HCT116 (cell line): ENCODE data around the gene NFE2L2. TPM values are rescaled to one million over a fixed set of nuclear protein-coding genes. Genes with fewer than 3 reads are reported as not detected.

Experiments used
- ATAC-seq: fragments of 200-7000 bp; cut with Tn5 transposase; 2 replicates; pipeline ENCODE4 v1.9.1; 2020; ENCODE audit warnings: mild to moderate bottlenecking, moderate library complexity
- BruUV-seq: library from RNA; stranded (reverse); fragments of 400-500 nt; replicated peaks from 2 replicates; lab custom pipeline; 2021; lab: Mats Ljungman, UMichigan
- CTCF ChIA-PET: fragments of 300-600 bp; sonication (Branson Sonifier 250); formaldehyde crosslinking; loops from one replicate; lab custom pipeline; 2021; ENCODE audit warnings: antibody characterized with exemption; lab: Charles Lee
- POLR2A ChIA-PET: fragments of 300-600, 350-600 bp; sonication (Branson Sonifier 250); formaldehyde crosslinking; loops from one replicate; lab custom pipeline; 2021; ENCODE audit warnings: antibody characterized with exemption; lab: Charles Lee
- RAD21 ChIA-PET, 2 experiments: fragments of 300-600 bp; sonication (Branson Sonifier 250); formaldehyde crosslinking; loops; one replicate each; lab custom pipeline; 2023; ENCODE audit warnings: low total read pairs in 2 of 2; ENCODE audit not compliant: uncharacterized antibody in 2 of 2, unreplicated experiment in 2 of 2, low non-redundant PET in 1 of 2; lab: Charles Lee
- DNase-seq: peaks from one replicate; pipeline ENCODE4 v3.0.0-alpha.2; 2010; ENCODE audit warnings: low read depth, low spot score
- H2AFZ ChIP-seq: fragments of 200-600 bp; shearing (Covaris generic), sonication (generic); 2 replicates; pipeline ENCODE4 v1.6.1; 2017; ENCODE audit warnings: low read depth, mixed run types, mixed read lengths, antibody characterized with exemption, low read length; ENCODE audit not compliant: poor library complexity, severe bottlenecking
- H3K27ac ChIP-seq: 2 replicates; pipeline ENCODE4 v1.5.1; 2012; ENCODE audit warnings: low read depth, low read length
- H3K27me3 ChIP-seq: fragments of 200-600 bp; sonication (generic); 2 replicates; pipeline ENCODE4 v1.6.1; 2016; ENCODE audit warnings: mixed run types, low read length, mixed read lengths; ENCODE audit not compliant: insufficient read depth
- H3K36me3 ChIP-seq, 2 experiments: fragments of 200-500 bp in 1 of 2; fragments of 200-600 bp in 1 of 2; sonication (Bioruptor generic) in 1 of 2; sonication (generic) in 1 of 2; 2 replicates each; pipeline versions ENCODE4 v1.5.1 to v1.6.1; 2014 to 2016; ENCODE audit warnings: low read length in 2 of 2, inconsistent platforms in 1 of 2, mixed read lengths in 1 of 2, mixed run types in 1 of 2; ENCODE audit not compliant: insufficient read depth in 2 of 2, control insufficient read depth in 1 of 2
- H3K4me1 ChIP-seq, 2 experiments: fragments of 200-600 bp in 1 of 2; sonication (generic) in 1 of 2; 2 replicates each; pipeline versions ENCODE4 v1.5.1 to v1.6.1; 2012 to 2017; ENCODE audit warnings: low read length in 2 of 2, inconsistent platforms in 1 of 2, mild to moderate bottlenecking in 1 of 2, mixed read lengths in 1 of 2, mixed run types in 1 of 2, moderate library complexity in 1 of 2; ENCODE audit not compliant: insufficient read depth in 2 of 2, control insufficient read depth in 1 of 2
- H3K4me2 ChIP-seq: fragments of 200-600 bp; sonication (generic); 2 replicates; pipeline ENCODE4 v1.6.1; 2017; ENCODE audit warnings: mixed run types, low read length, mixed read lengths
- H3K4me3 ChIP-seq, 2 experiments: fragments of 200-600 bp in 1 of 2; sonication (generic) in 1 of 2; replicated peaks in 1 of 2; 2 replicates each; pipeline ENCODE4 v1.5.1; 2011 to 2016; ENCODE audit warnings: low read length in 2 of 2, control low read depth in 1 of 2, low read depth in 1 of 2, mild to moderate bottlenecking in 1 of 2, mixed read lengths in 1 of 2, mixed run types in 1 of 2
- H3K79me2 ChIP-seq: fragments of 200-600 bp; sonication (generic); 2 replicates; pipeline ENCODE4 v1.6.1; 2017; ENCODE audit warnings: mild to moderate bottlenecking, mixed run types, low read length, moderate library complexity, mixed read lengths; ENCODE audit not compliant: insufficient read depth
- H3K9ac ChIP-seq: fragments of 200-600 bp; sonication (generic); 2 replicates; pipeline ENCODE4 v1.6.1; 2016; ENCODE audit warnings: low read length, mixed read lengths
- H3K9me2 ChIP-seq: fragments of 200-600 bp; sonication (generic), shearing (Covaris generic); 2 replicates; pipeline ENCODE4 v1.6.1; 2017; ENCODE audit warnings: mixed run types, mild to moderate bottlenecking, moderate library complexity; ENCODE audit not compliant: insufficient read depth
- H3K9me3 ChIP-seq, 2 experiments: fragments of 200-500 bp in 1 of 2; fragments of 200-600 bp in 1 of 2; sonication (Bioruptor generic) in 1 of 2; sonication (generic) in 1 of 2; 2 replicates each; pipeline ENCODE4 v1.6.1; 2014 to 2017; ENCODE audit warnings: low read length in 2 of 2, mixed read lengths in 2 of 2, inconsistent platforms in 1 of 2, low read depth in 1 of 2, mild to moderate bottlenecking in 1 of 2, mixed run types in 1 of 2, moderate library complexity in 1 of 2; ENCODE audit not compliant: control insufficient read depth in 1 of 2, insufficient read depth in 1 of 2
- H4K20me1 ChIP-seq: fragments of 200-600 bp; sonication (generic), shearing (Covaris generic); 2 replicates; pipeline ENCODE4 v1.6.1; 2017; ENCODE audit warnings: mixed run types, mild to moderate bottlenecking, moderate library complexity; ENCODE audit not compliant: insufficient read depth
- EGR1 ChIP-seq: IDR thresholded peaks from 2 replicates; pipeline ENCODE4 v1.6.1; 2012; ENCODE audit warnings: low read depth
- EZH2phosphoT487 ChIP-seq: fragments of 200-600 bp; IDR thresholded peaks from 2 replicates; pipeline ENCODE4 v1.6.1; 2018; ENCODE audit warnings: antibody characterized with exemption, borderline replicate concordance
- JUND ChIP-seq: IDR thresholded peaks from 2 replicates; pipeline ENCODE4 v1.6.1; 2012
- MAX ChIP-seq: IDR thresholded peaks from 2 replicates; pipeline ENCODE4 v1.6.1; 2012
- POLR2A ChIP-seq: IDR thresholded peaks from 2 replicates; pipeline ENCODE4 v1.7.0; 2011; ENCODE audit warnings: borderline replicate concordance; ENCODE audit not compliant: insufficient read depth, insufficient read length; ENCODE audit errors: extremely low read depth
- SIN3A ChIP-seq: IDR thresholded peaks from 2 replicates; pipeline ENCODE4 v1.6.1; 2012; ENCODE audit warnings: low read depth
- SP1 ChIP-seq: IDR thresholded peaks from 2 replicates; pipeline ENCODE4 v1.6.1; 2012; ENCODE audit warnings: low read depth
- SRF ChIP-seq: IDR thresholded peaks from 2 replicates; pipeline ENCODE4 v1.6.1; 2012; ENCODE audit warnings: low read depth
- TCF7L2 ChIP-seq: IDR thresholded peaks from 2 replicates; pipeline ENCODE4 v1.7.0; 2011; ENCODE audit warnings: borderline replicate concordance, inconsistent platforms; ENCODE audit not compliant: insufficient read depth, insufficient read length; ENCODE audit errors: extremely low read depth
- ZNF274 ChIP-seq: fragments of 200-500 bp; sonication (Bioruptor generic); IDR thresholded peaks from 2 replicates; pipeline ENCODE4 v1.6.1; 2014; ENCODE audit warnings: mild to moderate bottlenecking, low read depth, low read length, inconsistent platforms
- intact Hi-C: fragments of 100-400 bp; cut with micrococcal nuclease; formaldehyde crosslinking; loops from 2 replicates; pipeline ENCODE4 v1.10.0; 2022
- total RNA-seq: library from RNA; stranded (reverse); gene quantifications from one replicate; pipeline ENCODE4 v1.2.1, GENCODE V29; 2021; ENCODE audit not compliant: unreplicated experiment
- TF ChIP-seq, protein P1 (sequence below): IDR thresholded peaks from 2 replicates; pipeline ENCODE4 v1.6.1; 2011; ENCODE audit warnings: mild to moderate bottlenecking, low read length, moderate library complexity; ENCODE audit not compliant: insufficient replicate concordance; ENCODE audit errors: extremely low read depth
- TF ChIP-seq, protein P2 (sequence below), 3 experiments: fragments of 200-600 bp in 1 of 3; sonication (generic) in 1 of 3; IDR thresholded peaks in 2 of 3; conservative IDR thresholded peaks in 1 of 3; 2 replicates each; pipeline ENCODE4 v1.5.1; 2012 to 2017; ENCODE audit warnings: low read depth in 2 of 3, low read length in 2 of 3, antibody characterized with exemption in 1 of 3, borderline replicate concordance in 1 of 3, control low read depth in 1 of 3, mild to moderate bottlenecking in 1 of 3, mixed read lengths in 1 of 3, mixed run types in 1 of 3, moderate library complexity in 1 of 3; ENCODE audit not compliant: insufficient read depth in 1 of 3

The NFE2L2 gene
- total RNA-seq, 1 experiment from 2014 or later: 106 TPM

- peak overlapping the region in 1 of 2 experiments; percentile 48; a peak in 2 of 4 replicates for H3K4me3 ChIP-seq
- ATAC-seq: peak; percentile 3; the same call in 1 of the 2 replicates
- no peak for DNase-seq
- H3K36me3 ChIP-seq: no peaks in the 10 kb centered on the region; a peak in 1 of 4 replicates
- peak overlapping the region; percentile 81 for H3K27ac ChIP-seq
- peak overlapping the region; percentile 59 for H3K9ac ChIP-seq
- no peak overlapping the region for H2AFZ ChIP-seq
- no peaks in the 10 kb centered on the region for H3K27me3 ChIP-seq
- peaks cover 100% of the 10 kb centered on the region for H3K79me2 ChIP-seq
- ChIA-PET POLR2A (interaction anchor here (1.0 to 1.5 kb wide), 3 partner anchors 22 to 78 kb away, joined by 3 to 5 read pairs (median 3); partner anchors contain the start of gene NFE2L2), CTCF (interaction anchor here (0.8 to 3.4 kb wide), 2 partner anchors 12 to 78 kb away, joined by 3 to 22 read pairs; no protein-coding TSS in a partner anchor), RAD21 (no interaction called here)
- no peaks in the 10 kb centered on the region for H4K20me1 ChIP-seq
- peaks cover 72 to 84% of the 10 kb centered on the region in 2 experiments for H3K4me1 ChIP-seq
- BruUV-seq: no TSS peak
- H3K4me2 ChIP-seq: peak overlapping the region; percentile 76
- no peak for TF ChIP-seq POLR2A
- TF ChIP-seq SIN3A: no peak
- no peak for TF ChIP-seq JUND
- no peak for TF ChIP-seq EGR1
- TF ChIP-seq TCF7L2: no peak
- no peak for TF ChIP-seq MAX
- TF ChIP-seq, protein P1, sequence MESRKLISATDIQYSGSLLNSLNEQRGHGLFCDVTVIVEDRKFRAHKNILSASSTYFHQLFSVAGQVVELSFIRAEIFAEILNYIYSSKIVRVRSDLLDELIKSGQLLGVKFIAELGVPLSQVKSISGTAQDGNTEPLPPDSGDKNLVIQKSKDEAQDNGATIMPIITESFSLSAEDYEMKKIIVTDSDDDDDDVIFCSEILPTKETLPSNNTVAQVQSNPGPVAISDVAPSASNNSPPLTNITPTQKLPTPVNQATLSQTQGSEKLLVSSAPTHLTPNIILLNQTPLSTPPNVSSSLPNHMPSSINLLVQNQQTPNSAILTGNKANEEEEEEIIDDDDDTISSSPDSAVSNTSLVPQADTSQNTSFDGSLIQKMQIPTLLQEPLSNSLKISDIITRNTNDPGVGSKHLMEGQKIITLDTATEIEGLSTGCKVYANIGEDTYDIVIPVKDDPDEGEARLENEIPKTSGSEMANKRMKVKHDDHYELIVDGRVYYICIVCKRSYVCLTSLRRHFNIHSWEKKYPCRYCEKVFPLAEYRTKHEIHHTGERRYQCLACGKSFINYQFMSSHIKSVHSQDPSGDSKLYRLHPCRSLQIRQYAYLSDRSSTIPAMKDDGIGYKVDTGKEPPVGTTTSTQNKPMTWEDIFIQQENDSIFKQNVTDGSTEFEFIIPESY: no peak
- TF ChIP-seq, protein P2, sequence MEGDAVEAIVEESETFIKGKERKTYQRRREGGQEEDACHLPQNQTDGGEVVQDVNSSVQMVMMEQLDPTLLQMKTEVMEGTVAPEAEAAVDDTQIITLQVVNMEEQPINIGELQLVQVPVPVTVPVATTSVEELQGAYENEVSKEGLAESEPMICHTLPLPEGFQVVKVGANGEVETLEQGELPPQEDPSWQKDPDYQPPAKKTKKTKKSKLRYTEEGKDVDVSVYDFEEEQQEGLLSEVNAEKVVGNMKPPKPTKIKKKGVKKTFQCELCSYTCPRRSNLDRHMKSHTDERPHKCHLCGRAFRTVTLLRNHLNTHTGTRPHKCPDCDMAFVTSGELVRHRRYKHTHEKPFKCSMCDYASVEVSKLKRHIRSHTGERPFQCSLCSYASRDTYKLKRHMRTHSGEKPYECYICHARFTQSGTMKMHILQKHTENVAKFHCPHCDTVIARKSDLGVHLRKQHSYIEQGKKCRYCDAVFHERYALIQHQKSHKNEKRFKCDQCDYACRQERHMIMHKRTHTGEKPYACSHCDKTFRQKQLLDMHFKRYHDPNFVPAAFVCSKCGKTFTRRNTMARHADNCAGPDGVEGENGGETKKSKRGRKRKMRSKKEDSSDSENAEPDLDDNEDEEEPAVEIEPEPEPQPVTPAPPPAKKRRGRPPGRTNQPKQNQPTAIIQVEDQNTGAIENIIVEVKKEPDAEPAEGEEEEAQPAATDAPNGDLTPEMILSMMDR (IDR thresholded peaks at IDR 0.05 in 2 of 3, conservative IDR thresholded peaks at IDR 0.05 in 1 of 3; ENCODE audit: borderline replicate concordance in 1 of 3, insufficient read depth in 1 of 3, low read depth in 2 of 3, low read length in 2 of 3): no peak
- no peak for TF ChIP-seq SP1
- no peak for TF ChIP-seq ZNF274
- no peak for TF ChIP-seq EZH2phosphoT487
- TF ChIP-seq SRF: no peak
- H3K9me3 ChIP-seq: no peaks in the 10 kb centered on the region
- intact Hi-C loops: no loop called here
- no peaks in the 10 kb centered on the region for H3K9me2 ChIP-seq
Measured at GRCh38 chr2:177243073-177243472, 21.5 kb downstream of the NFE2L2 start.
